Liver (tissue), 9 donors: Measurements from ENCODE around the gene CDH15. TPM values are rescaled to one million over a fixed set of nuclear protein-coding genes. Genes with fewer than 3 reads are reported as not detected.

ENCODE experiments used
- DNase-seq: peaks from one replicate; pipeline ENCODE4 v3.0.0-alpha.2; 2017; ENCODE audit warnings: low spot score
- H3K27ac ChIP-seq, 2 donors: one replicate each; pipeline ENCODE4 v1.7.0; 2013; ENCODE audit warnings: inconsistent platforms in 2 of 2, low read length in 2 of 2, control low read depth in 1 of 2, low read depth in 1 of 2, mild to moderate bottlenecking in 1 of 2
- H3K27me3 ChIP-seq, 4 donors: one replicate each; pipeline versions ENCODE4 v1.6.1 to v1.7.0; 2013; ENCODE audit warnings: low read length in 3 of 4, inconsistent platforms in 1 of 4, mild to moderate bottlenecking in 1 of 4, moderate library complexity in 1 of 4; ENCODE audit not compliant: control insufficient read depth in 4 of 4, insufficient read depth in 4 of 4
- H3K36me3 ChIP-seq, 4 donors: one replicate each; pipeline versions ENCODE4 v1.6.1 to v1.7.0; 2013; ENCODE audit warnings: low read length in 3 of 4, mild to moderate bottlenecking in 3 of 4, low read depth in 1 of 4, moderate library complexity in 1 of 4; ENCODE audit not compliant: control insufficient read depth in 4 of 4, insufficient read depth in 3 of 4
- H3K4me1 ChIP-seq, 4 donors: one replicate each; pipeline versions ENCODE4 v1.6.1 to v1.7.0; 2013; ENCODE audit warnings: low read length in 3 of 4, mild to moderate bottlenecking in 3 of 4, moderate library complexity in 1 of 4; ENCODE audit not compliant: control insufficient read depth in 4 of 4, insufficient read depth in 4 of 4
- H3K4me3 ChIP-seq, 3 donors: one replicate each; pipeline versions ENCODE4 v1.6.1 to v1.7.0; 2013; ENCODE audit warnings: low read length in 3 of 3, control low read depth in 1 of 3, low read depth in 1 of 3, mild to moderate bottlenecking in 1 of 3
- H3K9ac ChIP-seq, 2 donors: one replicate each; pipeline ENCODE4 v1.7.0; 2013; ENCODE audit warnings: low read length in 2 of 2, mild to moderate bottlenecking in 2 of 2, moderate library complexity in 2 of 2, control low read depth in 1 of 2, low read depth in 1 of 2
- H3K9me3 ChIP-seq, 4 donors: one replicate each; pipeline versions ENCODE4 v1.6.1 to v1.7.0; 2013; ENCODE audit warnings: low read length in 3 of 4; ENCODE audit not compliant: control insufficient read depth in 4 of 4
- CTCF ChIP-seq: fragments of 150-350 bp; IDR thresholded peaks from 2 replicates; pipeline ENCODE4 v1.5.1; 2017; ENCODE audit warnings: improper control_type of control experiment, low read depth, low read length; ENCODE audit not compliant: missing input control
- EGR1 ChIP-seq, 2 donors: IDR thresholded peaks; 2 replicates each; pipeline ENCODE4 v1.6.1; 2016 to 2018; ENCODE audit warnings: antibody characterized with exemption in 2 of 2, low read depth in 2 of 2
- FOXA1 ChIP-seq: IDR thresholded peaks from 2 replicates; pipeline ENCODE4 v1.6.1; 2016; ENCODE audit warnings: antibody characterized with exemption
- FOXA2 ChIP-seq: IDR thresholded peaks from 2 replicates; pipeline ENCODE4 v1.6.1; 2016; ENCODE audit warnings: antibody characterized with exemption
- GABPA ChIP-seq, 2 donors: IDR thresholded peaks in 1 of 2; conservative IDR thresholded peaks in 1 of 2; 2 replicates each; pipeline ENCODE4 v1.6.1; 2016; ENCODE audit warnings: antibody characterized with exemption in 2 of 2, mild to moderate bottlenecking in 1 of 2, moderate library complexity in 1 of 2
- HNF4G ChIP-seq: IDR thresholded peaks from 2 replicates; pipeline ENCODE4 v1.6.1; 2016; ENCODE audit warnings: antibody characterized with exemption
- JUND ChIP-seq, 2 donors: IDR thresholded peaks; 2 replicates each; pipeline ENCODE4 v1.6.1; 2016; ENCODE audit warnings: antibody characterized with exemption in 2 of 2
- NR2F2 ChIP-seq: IDR thresholded peaks from 2 replicates; pipeline ENCODE4 v1.6.1; 2016; ENCODE audit warnings: antibody characterized with exemption
- RAD21 ChIP-seq, 2 donors: IDR thresholded peaks; 2 replicates each; pipeline ENCODE4 v1.6.1; 2016; ENCODE audit warnings: antibody characterized with exemption in 2 of 2, mild to moderate bottlenecking in 2 of 2
- RXRA ChIP-seq, 2 donors: IDR thresholded peaks; 2 replicates each; pipeline ENCODE4 v1.6.1; 2017 to 2018; ENCODE audit warnings: antibody characterized with exemption in 2 of 2, mild to moderate bottlenecking in 1 of 2
- YY1 ChIP-seq: IDR thresholded peaks from 2 replicates; pipeline ENCODE4 v1.6.1; 2016; ENCODE audit warnings: antibody characterized with exemption, mild to moderate bottlenecking
- ZBTB33 ChIP-seq: IDR thresholded peaks from 2 replicates; pipeline ENCODE4 v1.6.1; 2016; ENCODE audit warnings: antibody characterized with exemption
- WGBS: extraction: QIAGEN DNeasy Blood & Tissue Kit; methylation state at CpG from one replicate; pipeline ENCODE4 v1.1.7; 2013; 5-methylcytosine and 5-hydroxymethylcytosine counted together
- polyA plus RNA-seq, 2 donors: library from polyadenylated mRNA; stranded (reverse) in 1 of 2; unstranded in 1 of 2; fragments of 200-250 nt in 1 of 2; fragments of >200 nt in 1 of 2; fragmentation: Nextera tagmentation in 1 of 2; extraction: Ambion mirVana in 1 of 2; gene quantifications; one replicate each; pipeline versions ENCODE4 v1.2.1 to v1.2.3, GENCODE V29; 2013 to 2015
- total RNA-seq, 2 donors: library from RNA; depleted of rRNA; stranded (reverse); fragments of >200 nt; gene quantifications; one replicate each; pipeline ENCODE4 v1.2.3, GENCODE V29; 2014
- TF ChIP-seq, protein P1 (sequence below): IDR thresholded peaks from 2 replicates; pipeline ENCODE4 v1.6.1; 2016; ENCODE audit warnings: antibody characterized with exemption
- TF ChIP-seq, protein P2 (sequence below): IDR thresholded peaks from 2 replicates; pipeline ENCODE4 v1.6.1; 2016; ENCODE audit warnings: antibody characterized with exemption
- donor health status: healthy.
- donor health status: healthy.
- donor health status: healthy.
- donor health status: healthy.
- donor health status: healthy.

CDH15 gene
- total and polyA plus RNA-seq, 4 donors, result 0.12 TPM; not detected in 3

DNA sequence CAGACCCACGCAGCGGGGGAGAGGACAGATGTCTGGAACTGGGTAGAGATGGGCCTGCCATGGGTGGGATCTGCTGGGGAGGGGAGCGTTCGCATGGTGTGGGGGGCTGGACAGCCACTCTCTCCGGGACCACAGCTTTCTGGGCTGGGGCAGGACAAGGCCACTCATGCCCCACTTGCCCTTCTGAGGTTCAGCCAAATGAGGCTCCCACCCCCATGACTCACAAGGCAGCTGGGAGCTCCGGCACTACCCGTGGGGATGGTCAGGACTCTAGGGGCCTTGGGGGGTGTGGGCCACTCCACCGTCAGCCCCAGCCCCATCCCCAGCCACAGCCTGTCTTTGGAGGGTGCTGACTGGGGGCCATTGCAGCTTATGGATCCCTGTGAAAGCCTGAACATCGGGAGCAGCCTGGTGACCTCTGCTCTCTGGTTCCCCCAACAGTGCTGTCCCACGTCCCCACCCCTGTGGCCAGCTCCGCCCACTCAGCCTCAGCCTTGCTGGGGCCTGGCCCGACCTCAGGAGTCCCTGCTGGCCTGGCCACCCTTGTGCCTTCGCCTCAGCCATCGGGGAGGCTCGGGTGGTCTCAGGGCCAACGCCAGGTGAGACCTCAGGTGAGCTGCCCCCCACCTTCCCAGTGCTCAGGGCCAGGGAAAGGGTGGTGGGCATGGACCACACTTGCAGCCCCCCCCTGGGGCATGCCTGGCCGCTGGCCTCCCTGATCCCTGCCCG, 4.7 kb upstream of the CDH15 start (continued):
- TF ChIP-seq GABPA (IDR thresholded peaks at IDR 0.05 in 1 of 2, conservative IDR thresholded peaks at IDR 0.05 in 1 of 2), result no peak
- no peak for TF ChIP-seq YY1
- no peak for TF ChIP-seq EGR1 (IDR thresholded peaks at IDR 0.05; ENCODE audit: low read depth in 2 of 2)

DNA sequence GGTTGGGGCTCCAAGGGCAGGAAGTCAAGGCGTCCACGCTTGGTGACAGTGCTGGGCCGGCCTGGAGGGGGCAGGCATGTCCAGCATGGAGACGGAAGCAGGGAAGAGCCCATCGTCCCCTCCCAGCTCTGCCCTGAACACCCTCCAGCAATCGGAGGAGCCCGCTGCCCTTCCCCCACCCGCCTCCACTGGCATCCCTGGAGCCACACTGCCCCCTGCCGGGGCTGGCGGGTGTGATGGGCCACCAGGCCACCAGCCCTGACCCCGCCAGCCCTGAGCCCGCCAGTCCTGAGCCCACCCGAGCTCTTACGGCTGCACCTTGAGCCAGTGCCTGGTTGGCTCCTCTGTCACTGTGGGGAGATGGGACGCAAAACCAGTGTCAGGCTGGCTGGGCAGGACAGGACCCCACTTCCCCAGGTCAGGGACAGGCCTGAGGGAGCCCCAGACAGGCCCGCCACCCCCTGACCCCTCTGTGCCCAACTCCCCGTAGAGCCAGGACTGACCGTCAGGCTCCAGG, 4.1 kb upstream of the CDH15 start:
- Histone ChIP-seq H3K27ac (no peak overlapping the region), H3K4me3 (no peak overlapping the region), H3K9ac (no peak overlapping the region), H3K4me1 (peaks cover 3 to 14% (median 7%) of the 10 kb centered on the region in 4 donors), H3K36me3 (no peaks in the 10 kb centered on the region), H3K9me3 (no peaks in the 10 kb centered on the region), H3K27me3 (peaks cover 0 to 3% (median 0%) of the 10 kb centered on the region in 4 donors)
- peak in 1 of 2 donors; percentile 9 for TF ChIP-seq RXRA (IDR thresholded peaks at IDR 0.05)
- peak; percentile 70 for TF ChIP-seq CTCF
- no peak for TF ChIP-seq ZBTB33
- TF ChIP-seq FOXA1, result no peak
- no peak for TF ChIP-seq NR2F2
- peak; percentile 92 to 96 for TF ChIP-seq RAD21 (IDR thresholded peaks at IDR 0.05)
- no peak for TF ChIP-seq HNF4G
- TF ChIP-seq JUND (IDR thresholded peaks at IDR 0.05), result no peak
- TF ChIP-seq, protein P1, sequence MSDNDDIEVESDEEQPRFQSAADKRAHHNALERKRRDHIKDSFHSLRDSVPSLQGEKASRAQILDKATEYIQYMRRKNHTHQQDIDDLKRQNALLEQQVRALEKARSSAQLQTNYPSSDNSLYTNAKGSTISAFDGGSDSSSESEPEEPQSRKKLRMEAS, result no peak
- no peak for TF ChIP-seq FOXA2
- WGBS, result 12% methylated on average over 18 of the region's 18 CpGs
- peak; percentile 94 for DNase-seq

- Histone ChIP-seq H3K4me3 (no peak overlapping the region), H3K9me3 (no peaks in the 10 kb centered on the region), H3K27me3 (peaks cover 0 to 3% (median 0%) of the 10 kb centered on the region in 4 donors), H3K4me1 (peaks cover 3 to 14% (median 7%) of the 10 kb centered on the region in 4 donors), H3K9ac (no peak overlapping the region), H3K27ac (no peak overlapping the region), H3K36me3 (no peaks in the 10 kb centered on the region)
- WGBS, result 58% methylated on average over 23 of the region's 23 CpGs
- no peak for DNase-seq
- TF ChIP-seq, protein P1, result no peak
- TF ChIP-seq RXRA (IDR thresholded peaks at IDR 0.05), result no peak
- TF ChIP-seq, protein P2, sequence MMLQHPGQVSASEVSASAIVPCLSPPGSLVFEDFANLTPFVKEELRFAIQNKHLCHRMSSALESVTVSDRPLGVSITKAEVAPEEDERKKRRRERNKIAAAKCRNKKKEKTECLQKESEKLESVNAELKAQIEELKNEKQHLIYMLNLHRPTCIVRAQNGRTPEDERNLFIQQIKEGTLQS, result no peak
Observed at GRCh38 chr16:89168381-89169189, 3.0 kb upstream of the CDH15 start.
